ENCODE results near the gene WDR41.

- TF ChIP-seq POLR2A (IDR thresholded peaks at IDR 0.05) (no peak), CTCF (IDR thresholded peaks at IDR 0.05) (no peak), POLR2AphosphoS5 (IDR thresholded peaks at IDR 0.05) (no peak)
Measured at GRCh38 chr5:77463905-77464304, 28.2 kb downstream of the WDR41 start.
